IMR-90 (cell line): ENCODE measurements around the gene KMT2C. TPM values are rescaled to one million over a fixed set of nuclear protein-coding genes. Genes with fewer than 3 reads are reported as not detected.

ENCODE experiments used
- ATAC-seq: fragments of 200-7000 bp; cut with Tn5 transposase; 2 replicates; pipeline ENCODE4 v1.9.1; 2020; ENCODE audit warnings: low read depth, mild to moderate bottlenecking, moderate library complexity
- BruUV-seq: library from RNA; stranded (reverse); fragments of 400-500 nt; replicated peaks from 2 replicates; lab custom pipeline; 2021; lab: Mats Ljungman, UMichigan
- CTCF ChIA-PET: fragments of 300-600 bp; formaldehyde crosslinking; extraction: SDS; loops from one replicate; lab custom pipeline; 2021; ENCODE audit warnings: antibody characterized with exemption; lab: Yijun Ruan, JAX
- POLR2A ChIA-PET: fragments of 300-600 bp; sonication (Branson Sonifier 250); formaldehyde crosslinking; loops from one replicate; lab custom pipeline; 2022; ENCODE audit warnings: antibody characterized with exemption; ENCODE audit not compliant: unreplicated experiment; lab: Charles Lee
- DNase-seq: peaks from one replicate; pipeline ENCODE4 v3.0.0; 2013
- H2AFZ ChIP-seq: replicated peaks from 2 replicates; pipeline ENCODE3; 2013; ENCODE audit warnings: low read length, mild to moderate bottlenecking; ENCODE audit not compliant: poor library complexity
- H2AK5ac ChIP-seq: 2 replicates; pipeline ENCODE4 v1.6.1; 2013; ENCODE audit warnings: low read depth, low read length, inconsistent platforms
- H2AK9ac ChIP-seq: replicated peaks from 2 replicates; pipeline ENCODE3; 2013; ENCODE audit warnings: mild to moderate bottlenecking, low read depth, low read length, moderate library complexity; ENCODE audit not compliant: poor library complexity
- H2BK120ac ChIP-seq: 2 replicates; pipeline ENCODE4 v1.6.1; 2013; ENCODE audit warnings: low read depth, low read length, inconsistent platforms
- H2BK15ac ChIP-seq: 3 replicates; pipeline ENCODE4 v1.6.1; 2013; ENCODE audit warnings: low read depth, low read length, inconsistent platforms
- H2BK20ac ChIP-seq: 2 replicates; pipeline ENCODE4 v1.6.1; 2013; ENCODE audit warnings: low read depth, mild to moderate bottlenecking, inconsistent platforms, low read length, moderate library complexity
- H2BK5ac ChIP-seq: 2 replicates; pipeline ENCODE4 v1.6.1; 2013; ENCODE audit warnings: mild to moderate bottlenecking, low read depth, low read length, inconsistent platforms; ENCODE audit not compliant: poor library complexity, severe bottlenecking
- H3K14ac ChIP-seq: replicated peaks from 2 replicates; pipeline ENCODE4 v1.6.1; 2013; ENCODE audit warnings: low read depth, low read length, inconsistent platforms
- H3K18ac ChIP-seq: 2 replicates; pipeline ENCODE4 v1.6.1; 2013; ENCODE audit warnings: low read depth, low read length, control low read depth
- H3K23ac ChIP-seq: 2 replicates; pipeline ENCODE4 v1.6.1; 2013; ENCODE audit warnings: low read depth, low read length, inconsistent platforms
- H3K27ac ChIP-seq: 2 replicates; pipeline ENCODE4 v1.5.1; 2013; ENCODE audit warnings: mild to moderate bottlenecking, control low read depth, low read length; ENCODE audit not compliant: insufficient read depth
- H3K27me3 ChIP-seq: 2 replicates; pipeline ENCODE4 v1.6.1; 2013; ENCODE audit warnings: low read length; ENCODE audit not compliant: control insufficient read depth, insufficient read depth
- H3K36me3 ChIP-seq: 2 replicates; pipeline ENCODE4 v1.6.1; 2013; ENCODE audit warnings: low read length, mixed read lengths; ENCODE audit not compliant: control insufficient read depth, insufficient read depth
- H3K4ac ChIP-seq: 2 replicates; pipeline ENCODE4 v1.6.1; 2013; ENCODE audit warnings: low read depth, low read length, inconsistent platforms
- H3K4me1 ChIP-seq: 2 replicates; pipeline ENCODE4 v1.6.1; 2013; ENCODE audit warnings: low read length, mixed read lengths; ENCODE audit not compliant: control insufficient read depth, insufficient read depth
- H3K4me2 ChIP-seq: 2 replicates; pipeline ENCODE4 v1.6.1; 2013; ENCODE audit warnings: low read depth, mild to moderate bottlenecking, control low read depth, low read length, moderate library complexity
- H3K4me3 ChIP-seq: 2 replicates; pipeline ENCODE4 v1.5.1; 2013; ENCODE audit warnings: low read depth, mild to moderate bottlenecking, control low read depth, low read length, moderate library complexity; ENCODE audit not compliant: insufficient read depth
- H3K56ac ChIP-seq: 2 replicates; pipeline ENCODE4 v1.6.1; 2013; ENCODE audit warnings: low read length, inconsistent platforms; ENCODE audit not compliant: insufficient read depth; ENCODE audit errors: extremely low read depth
- H3K79me1 ChIP-seq, 2 experiments: 2 replicates each; pipeline ENCODE4 v1.6.1; 2013; ENCODE audit warnings: low read length in 2 of 2, inconsistent platforms in 1 of 2, low read depth in 1 of 2
- H3K9ac ChIP-seq: 2 replicates; pipeline ENCODE4 v1.6.1; 2013; ENCODE audit warnings: low read depth, low read length, control low read depth
- H3K9me1 ChIP-seq: 2 replicates; pipeline ENCODE4 v1.6.1; 2013; ENCODE audit warnings: low read length, inconsistent platforms; ENCODE audit not compliant: insufficient read depth
- H3K9me3 ChIP-seq: 2 replicates; pipeline ENCODE4 v1.6.1; 2013; ENCODE audit warnings: low read length; ENCODE audit not compliant: control insufficient read depth, insufficient read depth
- H4K20me1 ChIP-seq: 2 replicates; pipeline ENCODE4 v1.6.1; 2013; ENCODE audit warnings: low read length, inconsistent platforms; ENCODE audit not compliant: insufficient read depth
- H4K5ac ChIP-seq: 2 replicates; pipeline ENCODE4 v1.6.1; 2013; ENCODE audit warnings: mild to moderate bottlenecking, low read depth, low read length, control low read depth
- H4K8ac ChIP-seq, 2 experiments: 2 replicates each; pipeline ENCODE4 v1.6.1; 2013; ENCODE audit warnings: low read depth in 2 of 2, low read length in 2 of 2, control low read depth in 1 of 2, inconsistent platforms in 1 of 2
- H4K91ac ChIP-seq: 2 replicates; pipeline ENCODE4 v1.6.1; 2013; ENCODE audit warnings: low read depth, low read length, inconsistent platforms; ENCODE audit not compliant: insufficient read depth
- CEBPB ChIP-seq: IDR thresholded peaks from 2 replicates; pipeline ENCODE4 v1.6.1; 2012; ENCODE audit warnings: low read depth, low read length, improper control_type of control experiment
- CTCF ChIP-seq: conservative IDR thresholded peaks from 2 replicates; pipeline ENCODE4 v1.5.1; 2012; ENCODE audit warnings: mild to moderate bottlenecking, low read depth, low read length, improper control_type of control experiment
- FOS ChIP-seq: fragments of 150-350 bp; IDR thresholded peaks from 2 replicates; pipeline ENCODE4 v1.6.1; 2016; ENCODE audit warnings: low read depth, low read length
- MAFK ChIP-seq: IDR thresholded peaks from 2 replicates; pipeline ENCODE4 v1.6.1; 2012; ENCODE audit warnings: low read depth, low read length, improper control_type of control experiment
- NFE2L2 ChIP-seq: fragments of 150-350 bp; IDR thresholded peaks from 2 replicates; pipeline ENCODE4 v1.6.1; 2016; ENCODE audit warnings: low read depth, mild to moderate bottlenecking, low read length
- RAD21 ChIP-seq: IDR thresholded peaks from 2 replicates; pipeline ENCODE4 v1.6.1; 2012; ENCODE audit warnings: low read length, improper control_type of control experiment
- RCOR1 ChIP-seq: IDR thresholded peaks from 2 replicates; pipeline ENCODE4 v1.6.1; 2012; ENCODE audit warnings: mild to moderate bottlenecking, low read length, improper control_type of control experiment; ENCODE audit not compliant: insufficient replicate concordance
- RFX5 ChIP-seq: IDR thresholded peaks from 2 replicates; pipeline ENCODE4 v1.8.0; 2012; ENCODE audit warnings: low read depth, mild to moderate bottlenecking, low read length, moderate library complexity
- WGBS, 2 experiments: methylation state at CpG; one replicate each; pipeline versions ENCODE4 v1.1.5 to v1.1.7; 2013; ENCODE audit warnings: missing lambda C conversion rate in 2 of 2; ENCODE audit not compliant: insufficient read length in 1 of 2; ENCODE audit errors: extremely low coverage in 2 of 2; 5-methylcytosine and 5-hydroxymethylcytosine counted together
- dilution Hi-C: fragments of 300-500 bp; cut with HindIII; formaldehyde crosslinking; loops from one replicate; pipeline ENCODE4 v1.14.3; 2018; ENCODE audit warnings: low sequenced_read_pairs; ENCODE audit not compliant: unreplicated experiment
- in situ Hi-C: fragments of 300-500 bp; cut with MboI; formaldehyde crosslinking; loops from 3 replicates; pipeline ENCODE4 v1.14.3; 2019; ENCODE audit warnings: low sequenced_read_pairs, inconsistent platforms, mixed read lengths
- intact Hi-C: fragments of 100-400 bp; cut with micrococcal nuclease; formaldehyde crosslinking; loops from 2 replicates; pipeline ENCODE4 v1.10.0; 2022
- polyA plus RNA-seq, 3 experiments: library from polyadenylated mRNA; depleted of rRNA; stranded (reverse); fragments of >200 nt; gene quantifications; 2 replicates each; pipeline ENCODE4 v1.2.3, GENCODE V29; 2012; ENCODE audit warnings: low replicate concordance in 1 of 3
- total RNA-seq: library from RNA; depleted of rRNA; stranded (reverse); fragments of >200 nt; gene quantifications from 2 replicates; pipeline ENCODE4 v1.2.3, GENCODE V29; 2012

Gene KMT2C
- total and polyA plus RNA-seq, 2 of the 4 experiments (the other 2 are of a cell fraction): 8.0 to 23.3 TPM

- Histone ChIP-seq H3K27me3 (no peaks in the 10 kb centered on the region), H2AK5ac (no peak overlapping the region), H3K4me3 (no peak overlapping the region), H4K91ac (no peak overlapping the region), H2BK15ac (no peak overlapping the region), H3K4me2 (no peak overlapping the region), H3K79me1 (peaks cover 9 to 37% of the 10 kb centered on the region in 2 experiments), H3K4ac (no peak overlapping the region), H2AFZ (no peak overlapping the region), H3K18ac (no peak overlapping the region), H3K14ac (no peak overlapping the region), H3K23ac (no peak overlapping the region), H3K9me3 (no peaks in the 10 kb centered on the region), H4K5ac (no peak overlapping the region), H2BK5ac (no peak overlapping the region), H3K9me1 (peaks cover 3% of the 10 kb centered on the region; the same call in 1 of the 2 replicates), H4K8ac (no peak overlapping the region), H4K20me1 (peaks cover 5% of the 10 kb centered on the region; the same call in 1 of the 2 replicates), H3K27ac (no peak overlapping the region), H3K4me1 (no peaks in the 10 kb centered on the region), H3K36me3 (peaks cover 10% of the 10 kb centered on the region), H3K9ac (no peak overlapping the region), H3K56ac (no peak overlapping the region), H2BK20ac (no peak overlapping the region), H2AK9ac (no peak overlapping the region), H2BK120ac (no peak overlapping the region)
- dilution Hi-C loops: no loop called here
- in situ Hi-C loops: loop anchor here (25.0 kb wide), 1 partner anchor 464 kb away; no protein-coding TSS in a partner anchor
- TF ChIP-seq RFX5 (no peak), RCOR1 (no peak), RAD21 (no peak), MAFK (no peak), FOS (no peak), CEBPB (no peak), NFE2L2 (no peak), CTCF (no peak)
- no peak for ATAC-seq
- no peak for DNase-seq
- WGBS, 2 experiments: 100% methylated on average over 1 of the region's 2 CpGs; no CpG with 5 or more reads in 1 of the 2 experiments
- POLR2A ChIA-PET: no interaction called here
- CTCF ChIA-PET: interaction anchor here (0.6 kb wide), 1 partner anchor 82 kb away, joined by 6 read pairs; no protein-coding TSS in a partner anchor
- no TSS peak for BruUV-seq
- intact Hi-C loops: no loop called here
These were observed 87.9 kb downstream of the KMT2C start for GRCh38 chr7:152347888-152348287.
